ENCODE measurements around the gene DDAH2.
"Not testable (repeated sequence)": the region's sequence is repeated elsewhere in the genome, so short reads cannot be mapped to it uniquely, and the experiment has no call there.

DDAH2 gene

GRCh38 chr6:31711233-31711632 lies 17.9 kb downstream of the DDAH2 start:
- no peak for DNase-seq

GRCh38 chr6:31710523-31711219 lies 18.4 kb downstream of the DDAH2 start:
- no peak for DNase-seq

- not testable (repeated sequence) for DNase-seq
These were observed 19.9 kb downstream of the DDAH2 start for GRCh38 chr6:31709157-31709556.

GRCh38 chr6:31708224-31708623 lies 20.9 kb downstream of the DDAH2 start:
- no peak for DNase-seq

GRCh38 chr6:31707701-31708100 lies 21.4 kb downstream of the DDAH2 start:
- DNase-seq = no peak

- no peak for DNase-seq
These were observed 22.5 kb downstream of the DDAH2 start, which contains the start of gene LY6G6F for GRCh38 chr6:31706599-31706998. LY6G6F (plus strand) TSS chr6:31706866; CDS start chr6:31706907, 41 bp downstream.

GRCh38 chr6:31705931-31706330 lies 23.2 kb downstream of the DDAH2 start:
- no peak for DNase-seq

- peak; percentile 98 for DNase-seq
These were observed 26.0 kb downstream of the DDAH2 start, which contains the start of gene ABHD16A for GRCh38 chr6:31702819-31703716. ABHD16A (minus strand) TSS chr6:31703324; CDS start chr6:31703281, 43 bp downstream.

- no peak for DNase-seq
These were observed 26.7 kb downstream of the DDAH2 start for GRCh38 chr6:31702405-31702818.

GRCh38 chr6:31701666-31702404 lies 27.3 kb downstream of the DDAH2 start:
- DNase-seq = no peak

- DNase-seq = no peak
These were observed 28.2 kb downstream of the DDAH2 start for GRCh38 chr6:31700740-31701401.

GRCh38 chr6:31697555-31697954 lies 31.5 kb downstream of the DDAH2 start:
- DNase-seq = no peak

GRCh38 chr6:31693535-31693934 lies 35.6 kb downstream of the DDAH2 start:
- no peak for DNase-seq

GRCh38 chr6:31692886-31693285 lies 36.2 kb downstream of the DDAH2 start:
- DNase-seq = no peak

GRCh38 chr6:31692353-31692752 lies 36.7 kb downstream of the DDAH2 start:
- DNase-seq = no peak

GRCh38 chr6:31691564-31692108 lies 37.5 kb downstream of the DDAH2 start:
- no peak for DNase-seq

- DNase-seq = no peak
These were observed 38.0 kb downstream of the DDAH2 start for GRCh38 chr6:31691078-31691463.

- DNase-seq = no peak
These were observed 38.6 kb downstream of the DDAH2 start for GRCh38 chr6:31690231-31691077.

- no peak for DNase-seq
These were observed 39.6 kb downstream of the DDAH2 start for GRCh38 chr6:31689249-31690110.

Data from CD4-positive, alpha-beta T cell treated with Interleukin-15 for 1 hour (primary cell).